HG02973 (cell line): ENCODE measurements around the gene ADPRHL1.
"Not testable (repeated sequence)": the region's sequence is repeated elsewhere in the genome, so short reads cannot be mapped to it uniquely, and the experiment has no call there.

ENCODE experiments used
- ATAC-seq: cut with Tn5 transposase; IDR thresholded peaks from one replicate; pipeline ENCODE4 v1.9.1; 2021; ENCODE audit warnings: moderate library complexity; ENCODE audit not compliant: unreplicated experiment

Gene ADPRHL1

GRCh38 chr13:113479179-113479578 lies 25.9 kb upstream of the ADPRHL1 start:
- ATAC-seq, result no peak

DNA sequence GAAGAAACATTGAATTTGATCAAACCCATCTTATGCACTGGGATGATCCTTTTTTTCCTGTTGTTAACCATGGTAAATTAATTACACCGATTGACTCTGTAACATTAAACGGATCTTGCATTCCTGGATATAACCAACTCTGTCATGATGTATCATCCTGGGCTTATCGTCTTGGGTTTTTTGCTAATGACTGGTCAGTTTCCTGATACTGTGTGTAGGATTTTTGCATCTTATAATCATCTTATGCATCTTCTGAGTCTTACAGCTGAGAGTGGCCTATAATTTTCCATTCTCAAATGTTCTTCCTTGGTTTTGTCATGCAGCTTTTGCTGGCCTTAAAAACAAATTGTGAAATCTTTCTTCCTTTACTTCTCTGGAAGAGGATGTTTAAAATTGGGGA lies 24.4 kb upstream of the ADPRHL1 start:
- no peak for ATAC-seq

GRCh38 chr13:113476811-113477210 lies 23.5 kb upstream of the ADPRHL1 start:
- ATAC-seq, result no peak

DNA sequence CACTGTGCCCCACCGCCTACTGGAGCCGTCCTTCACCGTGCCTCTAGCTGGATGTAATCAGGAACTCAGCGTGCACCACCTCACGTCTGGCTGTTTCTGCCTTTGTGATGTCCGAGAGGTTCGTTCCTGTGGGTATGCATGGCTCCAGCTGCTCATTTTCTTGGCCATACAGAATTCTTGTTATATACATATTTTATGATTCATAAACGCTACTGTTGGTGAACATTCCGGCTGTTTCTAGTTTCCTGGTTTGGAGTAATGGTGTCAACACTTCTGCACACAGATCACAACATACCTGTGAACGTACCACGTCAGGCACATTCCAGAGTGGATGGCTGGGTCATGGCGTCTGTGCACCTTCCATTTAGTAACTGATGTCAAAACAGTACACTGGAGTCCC lies 22.6 kb upstream of the ADPRHL1 start:
- ATAC-seq, result no peak

DNA sequence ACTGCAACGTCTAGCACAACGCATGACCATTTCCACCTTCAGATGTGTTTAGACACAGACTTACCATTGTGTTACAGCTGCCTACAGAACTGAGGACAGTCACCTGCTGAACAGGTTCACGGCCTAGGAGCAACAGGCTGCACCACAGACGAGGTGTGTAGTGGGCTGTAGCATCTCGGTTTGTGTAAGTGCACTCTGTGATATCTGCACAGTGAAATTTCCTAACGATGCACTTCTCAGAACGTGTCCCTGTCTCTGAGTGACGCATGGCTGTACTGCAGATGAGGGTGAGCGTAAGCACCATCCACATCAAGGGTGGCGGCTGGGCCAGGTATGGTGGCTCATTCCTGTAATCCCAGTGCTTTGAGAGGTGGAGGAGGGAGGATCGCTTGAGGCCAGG lies 22.0 kb upstream of the ADPRHL1 start:
- ATAC-seq, result no peak

- no peak for ATAC-seq
These were observed 20.9 kb upstream of the ADPRHL1 start for GRCh38 chr13:113474179-113474578.

DNA sequence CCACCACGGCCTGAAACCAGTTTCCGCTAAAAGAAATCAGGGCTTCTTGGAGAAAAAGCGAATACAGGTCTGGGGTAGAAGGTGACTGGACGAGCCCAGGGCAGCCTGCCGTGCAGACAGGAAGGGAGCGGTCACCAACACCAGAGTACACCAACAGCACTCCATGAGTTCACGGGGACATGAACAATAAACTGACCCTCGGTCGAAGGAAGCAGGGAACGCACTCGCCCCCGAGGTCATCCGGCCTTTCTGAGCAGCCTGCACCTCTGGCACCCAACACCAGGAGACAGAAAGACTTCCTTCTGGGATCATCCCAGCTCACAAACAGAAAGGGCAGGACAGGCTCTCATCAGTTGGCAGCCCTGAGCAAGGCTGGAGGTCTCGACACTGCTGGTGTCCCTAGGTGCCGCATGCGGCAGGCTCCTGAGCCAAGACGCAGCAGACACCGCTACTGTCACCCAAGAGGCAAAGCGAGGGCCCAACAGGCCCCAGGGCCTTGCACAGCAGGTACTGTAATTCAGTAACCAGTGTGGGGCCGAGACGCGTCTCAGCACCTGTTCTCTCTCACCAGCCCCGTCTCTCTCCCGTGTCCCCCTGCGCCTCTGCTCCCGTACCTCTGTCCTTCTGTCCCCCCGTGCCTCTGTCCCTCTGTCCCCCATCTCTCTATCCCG lies 19.2 kb upstream of the ADPRHL1 start:
- ATAC-seq, result no peak

GRCh38 chr13:113471844-113472243 lies 18.6 kb upstream of the ADPRHL1 start:
- ATAC-seq, result no peak

- ATAC-seq, result not testable (repeated sequence)
These were observed 17.4 kb upstream of the ADPRHL1 start for GRCh38 chr13:113470635-113471163.

DNA sequence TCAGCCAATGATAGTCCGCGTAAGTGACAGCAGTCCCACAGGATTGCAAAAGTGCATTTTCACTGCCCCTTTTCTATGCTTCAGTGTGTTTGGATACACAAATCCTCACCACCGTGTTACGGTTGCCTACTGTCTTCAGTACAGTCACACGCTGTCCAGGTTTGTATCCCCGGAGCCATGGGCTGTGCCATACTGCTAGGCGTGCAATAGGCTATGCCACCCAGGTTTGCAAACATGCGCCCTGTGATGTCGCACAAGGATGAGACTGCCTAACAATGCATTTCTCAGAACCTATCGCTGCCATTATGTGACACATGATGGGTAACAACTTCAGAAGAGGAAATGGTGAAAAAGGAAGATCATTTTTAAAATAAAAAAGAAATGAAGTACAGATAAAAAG lies 16.8 kb upstream of the ADPRHL1 start:
- no peak for ATAC-seq

DNA sequence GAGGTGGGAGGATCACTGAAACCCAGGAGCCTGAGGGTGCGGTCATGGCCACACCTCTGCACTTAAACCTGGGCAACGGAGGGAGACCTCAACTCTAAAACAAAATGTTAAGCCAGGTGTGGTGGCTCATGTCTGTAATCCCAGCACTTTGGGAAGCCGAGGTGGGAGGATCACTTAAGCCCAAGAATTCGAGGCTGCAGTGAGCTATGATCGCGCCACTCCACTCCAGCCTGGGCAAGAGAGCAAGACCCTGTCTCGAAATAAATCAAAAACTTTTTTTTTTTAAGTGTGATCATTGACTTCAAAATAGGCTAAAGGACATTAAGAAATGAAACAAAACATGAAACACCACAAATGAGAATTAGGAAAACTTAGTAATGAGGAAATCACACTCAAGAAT lies 16.3 kb upstream of the ADPRHL1 start:
- no peak for ATAC-seq

DNA sequence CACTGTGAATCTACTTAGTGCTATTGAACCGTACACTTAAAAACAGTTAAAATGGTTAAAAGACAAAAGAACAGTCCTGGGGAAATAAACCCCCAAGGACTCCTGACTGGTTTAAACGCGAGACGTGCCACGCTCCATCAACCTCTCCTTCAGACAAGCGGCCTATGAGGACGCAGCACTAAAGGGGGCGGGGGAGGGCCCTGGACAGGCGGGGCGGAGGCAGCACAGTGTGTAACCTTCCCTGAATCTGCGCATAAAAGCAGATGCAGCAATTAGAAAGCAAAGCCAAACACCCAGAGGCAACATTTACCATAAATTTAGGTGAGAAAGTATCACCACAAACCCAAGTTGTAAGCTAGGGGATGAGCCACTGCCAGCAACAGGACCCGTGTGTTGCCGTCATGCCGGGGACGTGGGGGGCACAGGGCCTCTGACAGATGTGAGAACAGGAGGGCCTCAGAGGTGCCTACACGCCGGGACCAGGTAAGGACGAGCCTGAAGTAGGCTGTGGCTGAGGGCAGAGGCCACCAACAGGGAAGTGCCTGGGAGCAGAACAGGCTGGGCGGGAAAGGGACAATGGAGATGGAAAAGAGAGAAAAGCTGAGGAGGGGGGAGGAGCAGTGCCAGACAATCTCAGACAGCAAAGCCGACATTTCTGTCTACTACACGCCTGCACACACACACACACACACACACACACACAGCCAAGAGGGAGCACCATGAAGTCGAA lies 15.3 kb upstream of the ADPRHL1 start:
- no peak for ATAC-seq

GRCh38 chr13:113468029-113468428 lies 14.7 kb upstream of the ADPRHL1 start:
- ATAC-seq, result no peak

- no peak for ATAC-seq
These were observed 13.1 kb upstream of the ADPRHL1 start for GRCh38 chr13:113466383-113466782.

- ATAC-seq, result no peak
These were observed 12.0 kb upstream of the ADPRHL1 start for GRCh38 chr13:113465300-113465699.

GRCh38 chr13:113464476-113464875 lies 11.2 kb upstream of the ADPRHL1 start:
- no peak for ATAC-seq

DNA sequence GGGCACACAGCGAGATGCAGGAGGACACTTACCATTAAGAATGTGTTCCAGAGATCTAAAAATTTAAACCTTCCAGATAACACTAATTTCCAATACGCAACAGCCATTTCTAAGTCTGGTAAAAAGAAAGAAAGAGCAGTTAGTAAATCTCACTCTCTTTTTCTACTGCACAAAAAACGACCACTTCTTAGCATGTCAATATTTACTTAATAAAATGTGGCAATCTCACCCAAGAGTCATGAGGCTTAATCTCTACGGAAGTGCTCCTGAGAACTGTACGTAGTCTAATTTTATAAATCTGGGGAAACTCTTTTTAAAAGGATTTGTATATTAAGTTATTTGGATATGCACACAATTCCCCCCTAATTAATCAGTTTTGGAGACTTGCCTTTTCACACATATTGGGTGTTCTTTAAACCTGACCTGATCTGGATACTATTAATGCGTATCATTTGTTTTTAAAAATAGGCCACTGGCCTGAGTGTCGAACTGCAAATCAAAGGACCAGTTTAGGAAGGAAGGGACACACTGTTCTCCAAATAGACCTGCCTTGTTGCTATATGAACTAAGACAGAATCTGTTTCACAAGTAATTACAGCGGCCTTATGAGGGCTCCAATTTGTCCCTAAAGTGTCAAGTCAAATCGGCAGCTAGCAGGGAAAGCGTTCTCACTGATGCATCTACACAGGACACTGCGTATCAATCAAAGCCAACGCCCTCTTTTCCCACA lies 7.9 kb upstream of the ADPRHL1 start:
- ATAC-seq, result no peak

DNA sequence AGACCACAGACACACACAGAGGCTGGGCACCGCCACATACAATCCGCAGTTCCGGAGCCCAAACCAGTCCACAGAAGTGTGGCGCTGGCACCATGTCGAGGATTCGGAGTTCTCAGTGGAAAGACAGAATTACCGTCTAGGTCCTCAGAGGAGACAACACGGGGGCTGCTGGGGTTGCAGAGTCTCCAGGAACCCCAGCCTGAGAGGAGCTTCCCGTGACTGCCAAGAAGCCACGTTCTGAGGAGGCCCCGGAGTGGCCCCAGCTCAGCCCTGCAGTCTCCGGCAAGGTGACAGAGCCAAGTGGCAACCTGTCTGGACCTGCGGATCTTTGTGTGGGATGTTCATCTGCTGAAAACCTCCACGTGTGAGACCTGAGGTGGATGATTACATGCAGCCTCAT lies 7.3 kb upstream of the ADPRHL1 start:
- no peak for ATAC-seq

DNA sequence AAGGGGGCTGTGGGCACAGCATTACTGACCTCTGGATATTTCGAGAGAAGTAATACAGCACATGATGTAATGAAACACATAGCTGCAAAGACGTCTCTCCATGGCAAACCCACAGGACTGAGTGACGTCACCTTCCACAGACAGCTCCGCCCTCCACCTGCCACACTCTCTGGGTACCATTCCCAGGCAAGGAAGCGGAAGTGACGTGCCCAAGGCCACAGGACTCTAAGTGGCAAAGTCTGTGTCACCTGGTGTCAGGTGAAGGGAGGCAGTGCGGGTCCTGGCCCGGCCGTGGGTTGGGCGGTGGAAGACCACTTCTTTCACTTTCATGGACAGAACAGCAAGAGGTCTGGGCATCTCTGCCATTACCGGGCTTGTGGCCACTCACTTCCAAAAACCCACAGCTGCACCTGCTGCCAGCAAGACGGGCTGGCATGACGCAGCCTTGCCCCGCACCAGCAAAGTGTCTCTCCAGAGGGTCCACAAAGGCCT lies 6.8 kb upstream of the ADPRHL1 start:
- no peak for ATAC-seq

- ATAC-seq, result no peak
These were observed 5.2 kb upstream of the ADPRHL1 start for GRCh38 chr13:113458253-113459065.

DNA sequence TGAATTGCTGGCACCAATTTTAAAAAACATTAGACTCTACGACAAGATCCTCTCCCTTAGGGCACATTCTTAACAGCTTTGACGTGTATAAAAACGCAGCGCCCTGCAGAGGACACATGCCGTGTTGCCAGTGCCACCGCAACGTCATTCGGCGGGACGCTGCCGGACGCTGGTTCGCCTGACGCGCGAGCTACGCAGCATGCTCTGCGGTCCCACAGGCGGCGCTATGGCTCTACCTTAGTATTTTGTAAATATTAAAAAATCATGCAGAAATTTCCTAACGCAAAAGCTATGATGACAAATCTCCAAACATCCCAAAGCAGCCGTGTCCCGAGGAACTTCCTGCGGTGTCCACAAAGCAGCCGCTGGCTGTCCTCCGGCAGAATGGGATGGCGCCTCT lies 4.2 kb upstream of the ADPRHL1 start:
- ATAC-seq, result no peak
